HG02678 (cell line): ENCODE results near the gene ENOPH1.
A peak's percentile ranks its signal among the peaks of the same experiment; 100 is the strongest.

Experiments
- ATAC-seq: cut with Tn5 transposase; IDR thresholded peaks from one replicate; pipeline ENCODE4 v1.9.1; 2021; ENCODE audit warnings: mild to moderate bottlenecking, moderate library complexity; ENCODE audit not compliant: unreplicated experiment

The ENOPH1 gene

GRCh38 chr4:82425478-82425877 is 4.9 kb upstream of the ENOPH1 start:
- ATAC-seq, result no peak

- no peak for ATAC-seq
These were observed 1.8 kb upstream of the ENOPH1 start for GRCh38 chr4:82428526-82428968.

DNA sequence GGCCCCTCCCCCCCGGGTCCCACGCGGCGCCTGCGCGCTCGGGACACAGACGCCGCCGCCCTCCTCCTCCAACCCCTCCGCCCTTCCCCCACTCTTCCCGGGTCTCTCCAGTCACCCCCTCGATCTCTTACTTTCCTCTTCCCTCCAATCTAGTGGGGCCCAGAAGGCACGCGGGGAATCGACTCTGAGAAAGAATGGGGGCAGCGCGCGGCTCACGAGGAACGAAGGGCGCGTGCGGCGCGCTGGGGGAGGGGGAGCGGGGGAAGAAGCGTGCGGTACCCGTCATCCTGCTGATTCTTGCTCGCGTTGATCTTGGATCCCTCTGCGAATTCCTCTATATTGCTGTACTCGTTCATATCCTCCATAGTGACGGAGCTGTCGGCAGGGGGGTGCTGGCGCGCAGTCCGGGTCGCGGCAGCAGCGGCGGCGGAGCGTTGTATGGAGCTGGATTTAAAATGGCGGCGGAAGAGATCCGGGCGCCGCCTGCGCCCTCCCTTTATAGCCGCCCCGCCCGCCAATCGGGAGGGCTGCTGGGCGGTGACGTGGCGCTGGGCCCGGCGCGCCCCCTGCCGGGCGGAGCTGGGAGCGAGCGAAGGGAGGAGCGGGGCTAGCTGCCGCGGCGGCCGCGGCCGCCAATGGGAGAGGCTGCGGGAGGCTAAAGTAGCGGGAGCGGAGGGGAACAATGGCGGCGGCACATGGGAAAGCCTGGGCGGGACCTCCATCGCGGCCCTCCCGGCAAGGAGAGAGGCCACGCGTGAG is 1.2 kb upstream of the ENOPH1 start:
- peak; percentile 56 for ATAC-seq

- ATAC-seq, result peak; percentile 11
These were observed 630 bp upstream of the ENOPH1 start for GRCh38 chr4:82429728-82430192.

DNA sequence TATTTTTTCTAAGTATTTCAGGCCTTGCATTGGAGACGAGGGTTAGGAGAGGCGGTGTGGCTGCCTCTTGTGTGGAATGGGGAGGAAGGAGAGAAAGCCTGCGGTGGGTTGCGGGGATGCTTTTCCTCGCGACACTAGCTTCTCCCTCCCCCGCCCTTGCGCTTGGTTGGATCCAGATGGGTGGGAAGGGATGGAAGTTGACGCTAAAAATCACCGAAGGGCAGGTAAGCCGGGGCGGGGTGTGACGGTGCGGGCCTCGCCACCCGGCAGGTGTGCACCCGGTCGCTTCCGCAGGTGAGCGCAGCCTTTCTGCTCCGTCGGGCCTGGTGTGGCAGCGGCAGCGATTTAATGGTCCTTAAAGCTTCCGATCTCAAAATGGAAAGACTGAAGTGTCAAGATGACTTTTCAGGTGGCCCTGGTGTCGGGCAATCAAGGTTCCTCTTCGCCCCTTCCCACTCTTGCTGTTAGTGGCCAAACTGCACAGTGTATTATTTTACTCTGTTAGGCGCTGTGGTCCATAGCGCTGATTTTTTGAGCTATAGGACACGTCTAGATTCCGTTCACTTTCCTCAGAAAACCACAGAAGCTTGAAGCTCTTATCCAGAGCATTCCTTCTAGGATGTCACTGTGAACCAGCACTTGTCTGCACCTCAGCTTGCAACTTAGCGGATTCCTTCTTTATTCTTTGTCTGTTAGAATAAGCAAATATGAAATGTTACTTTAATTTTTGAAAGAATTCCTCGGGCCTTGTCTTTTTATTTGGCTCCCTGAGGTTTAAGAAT is 765 bp downstream of the ENOPH1 start:
- ATAC-seq, result no peak

- no peak for ATAC-seq
These were observed 1.4 kb downstream of the ENOPH1 start for GRCh38 chr4:82431831-82432230.

- no peak for ATAC-seq
These were observed 2.2 kb downstream of the ENOPH1 start for GRCh38 chr4:82432596-82432995.

- ATAC-seq, result no peak
These were observed 3.4 kb downstream of the ENOPH1 start for GRCh38 chr4:82433791-82434190.

DNA sequence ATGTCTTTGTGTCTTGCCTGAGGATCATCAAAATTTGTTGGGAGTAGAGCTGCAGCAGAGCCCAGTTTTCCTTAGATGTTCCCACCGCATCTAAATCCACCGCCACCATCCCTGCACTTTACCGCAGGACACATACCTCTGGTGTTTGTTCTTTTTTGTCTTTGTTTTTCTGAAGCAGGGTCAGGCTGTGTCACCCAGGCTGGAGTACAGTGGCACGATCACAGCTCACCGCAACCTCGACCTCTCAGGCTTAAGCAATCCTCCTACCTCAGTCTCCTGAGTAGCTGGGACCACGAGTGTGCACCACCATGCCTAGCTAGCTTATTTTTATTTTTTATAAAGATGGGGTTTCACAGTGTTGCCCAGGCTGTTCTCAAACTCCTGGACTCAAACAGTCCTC is 4.6 kb downstream of the ENOPH1 start:
- no peak for ATAC-seq

DNA sequence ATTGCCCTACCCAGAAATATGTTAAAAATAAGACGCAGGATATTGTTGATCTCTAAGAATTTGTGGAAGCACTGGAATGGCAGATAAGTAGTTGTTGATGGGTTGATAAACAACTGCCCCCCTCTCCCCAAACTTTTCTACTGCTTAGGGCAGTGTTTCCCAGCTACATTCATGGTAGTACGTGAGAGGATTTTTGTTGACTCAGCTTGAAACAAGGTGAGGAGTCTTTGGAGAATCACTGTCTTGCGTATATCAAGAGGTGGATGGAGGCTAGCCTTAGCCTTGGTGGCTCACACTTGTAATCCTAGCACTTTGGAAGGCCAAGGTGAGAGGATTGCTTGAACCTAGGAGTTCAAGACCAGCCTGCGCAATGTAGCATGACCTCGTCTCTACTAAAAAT is 5.7 kb downstream of the ENOPH1 start:
- no peak for ATAC-seq

DNA sequence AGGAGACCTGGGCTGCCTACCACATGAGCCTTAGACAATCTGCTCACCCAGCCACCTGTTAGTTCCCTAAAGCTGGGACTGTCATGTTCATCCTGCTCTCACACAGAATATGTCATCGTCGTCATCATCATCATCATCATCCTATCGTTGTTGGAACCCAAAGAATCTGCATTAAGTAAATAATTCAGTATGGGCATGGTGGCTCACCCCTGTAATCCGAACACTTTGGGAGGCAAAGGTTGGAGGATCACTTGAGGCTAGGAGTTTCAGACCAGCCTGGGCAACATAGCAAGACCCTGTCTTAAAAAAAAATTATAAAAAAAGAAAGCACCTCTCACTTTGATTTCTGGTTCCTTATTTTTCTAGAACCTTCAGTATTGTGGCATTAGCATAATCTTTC is 6.4 kb downstream of the ENOPH1 start:
- ATAC-seq, result no peak

- ATAC-seq, result no peak
These were observed 7.1 kb downstream of the ENOPH1 start for GRCh38 chr4:82437285-82438005.

GRCh38 chr4:82439088-82439487 is 8.7 kb downstream of the ENOPH1 start:
- no peak for ATAC-seq

DNA sequence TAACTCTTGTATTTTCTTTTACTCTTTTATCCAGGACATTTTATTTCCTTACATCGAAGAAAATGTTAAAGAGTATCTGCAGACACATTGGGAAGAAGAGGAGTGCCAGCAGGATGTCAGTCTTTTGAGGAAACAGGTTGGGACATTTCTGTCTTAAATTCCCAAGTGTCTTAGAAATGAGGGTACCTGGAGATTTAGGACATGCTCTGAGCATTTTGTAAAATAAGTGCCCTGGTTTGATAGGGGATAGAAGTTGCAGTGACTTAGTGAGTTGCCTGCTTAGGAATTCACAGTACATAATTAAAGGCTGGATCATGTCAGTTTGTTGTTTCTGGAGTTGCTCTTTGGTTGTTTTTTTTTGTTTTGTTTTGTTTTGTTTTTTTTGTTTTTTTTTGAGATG is 17.5 kb downstream of the ENOPH1 start:
- no peak for ATAC-seq

DNA sequence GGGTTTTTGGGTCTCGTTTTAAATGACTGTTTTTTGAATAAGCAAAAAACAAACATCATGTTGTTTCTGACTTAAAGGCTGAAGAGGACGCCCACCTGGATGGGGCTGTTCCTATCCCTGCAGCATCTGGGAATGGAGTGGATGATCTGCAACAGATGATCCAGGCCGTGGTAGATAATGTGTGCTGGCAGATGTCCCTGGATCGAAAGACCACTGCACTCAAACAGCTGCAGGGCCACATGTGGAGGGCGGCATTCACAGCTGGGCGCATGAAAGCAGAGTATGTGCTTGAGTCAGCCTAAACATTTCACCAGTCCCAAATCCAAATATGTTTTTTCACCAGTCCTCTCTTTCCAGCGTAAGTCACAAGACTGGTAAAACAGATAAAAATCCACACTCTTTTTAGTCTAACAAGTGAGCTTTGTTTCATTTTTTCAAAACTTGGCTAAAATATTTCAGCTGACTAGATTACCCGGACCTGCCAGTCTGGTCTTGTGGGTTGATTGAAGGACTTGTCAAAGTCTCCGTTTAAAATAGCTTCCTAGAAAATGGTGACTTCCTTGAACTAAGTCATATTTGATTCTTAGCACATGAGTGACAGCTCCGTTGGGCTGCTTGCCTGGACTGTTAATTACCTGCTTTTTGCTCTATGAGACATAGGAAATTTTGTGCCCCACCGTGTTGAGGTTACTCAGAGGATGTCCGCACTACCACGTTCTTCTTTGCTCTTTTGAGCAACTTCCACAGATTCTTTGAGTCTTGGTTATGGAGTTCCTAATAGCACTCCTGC is 20.8 kb downstream of the ENOPH1 start:
- no peak for ATAC-seq

- no peak for ATAC-seq
These were observed 21.6 kb downstream of the ENOPH1 start for GRCh38 chr4:82452026-82452425.

DNA sequence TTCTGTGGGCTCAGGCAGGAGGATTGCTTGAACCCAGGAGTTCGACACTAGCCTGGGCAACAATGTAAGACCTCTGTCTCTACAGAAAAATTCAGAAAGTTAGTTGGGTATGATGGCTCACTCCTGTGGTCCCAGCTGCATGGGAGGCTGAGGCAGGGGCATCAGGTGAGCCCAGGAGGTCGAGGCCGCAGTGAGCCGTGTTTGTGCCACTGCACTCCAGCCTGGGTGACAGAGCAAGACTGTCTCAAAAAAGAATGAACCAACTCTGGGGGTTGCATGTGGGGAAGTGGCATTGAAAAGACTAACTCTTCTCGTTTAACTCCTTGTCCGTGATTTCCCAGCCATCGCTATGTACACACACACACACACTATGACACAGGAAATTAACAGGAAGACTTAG is 26.9 kb downstream of the ENOPH1 start:
- ATAC-seq, result no peak

DNA sequence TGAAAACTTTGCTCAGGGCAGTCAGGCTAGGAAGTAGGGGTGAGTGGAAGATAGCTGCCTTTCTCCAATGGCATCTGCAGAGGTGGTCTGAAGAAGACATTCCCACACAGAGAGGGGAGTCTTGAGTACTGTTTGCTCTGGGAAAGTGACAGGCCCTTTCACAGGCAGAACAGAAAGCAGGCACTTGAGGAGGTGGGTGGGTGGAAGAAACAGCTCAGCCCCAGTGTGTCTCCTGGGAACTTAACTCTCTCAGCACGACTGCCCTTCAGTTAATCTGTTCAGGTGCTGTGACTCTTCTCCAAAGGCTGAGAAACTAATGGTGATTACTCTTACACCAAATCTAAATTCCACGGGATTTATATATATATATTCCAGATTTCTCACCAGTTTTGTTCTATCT is 28.3 kb downstream of the ENOPH1 start:
- ATAC-seq, result no peak

DNA sequence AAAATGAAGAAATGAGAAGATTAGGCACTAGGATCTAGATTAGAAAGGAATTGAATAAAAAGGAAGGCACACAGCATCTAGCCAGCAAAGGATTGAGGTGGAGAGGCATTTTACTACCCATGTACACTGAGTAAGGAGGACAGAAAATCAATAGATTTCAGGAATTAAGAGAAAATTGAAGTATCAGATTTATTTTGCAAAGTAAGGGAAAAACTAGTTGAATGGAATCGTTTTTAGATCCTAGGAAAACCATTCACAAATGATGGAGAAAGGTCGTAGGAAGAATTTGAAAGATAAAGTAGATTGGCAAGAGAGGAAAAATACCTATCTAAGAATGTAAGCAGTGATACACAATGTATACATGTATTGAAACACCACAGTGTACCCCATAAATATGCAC is 31.3 kb downstream of the ENOPH1 start:
- ATAC-seq, result no peak

GRCh38 chr4:82462415-82462831 is 32.0 kb downstream of the ENOPH1 start:
- peak; percentile 86 for ATAC-seq

DNA sequence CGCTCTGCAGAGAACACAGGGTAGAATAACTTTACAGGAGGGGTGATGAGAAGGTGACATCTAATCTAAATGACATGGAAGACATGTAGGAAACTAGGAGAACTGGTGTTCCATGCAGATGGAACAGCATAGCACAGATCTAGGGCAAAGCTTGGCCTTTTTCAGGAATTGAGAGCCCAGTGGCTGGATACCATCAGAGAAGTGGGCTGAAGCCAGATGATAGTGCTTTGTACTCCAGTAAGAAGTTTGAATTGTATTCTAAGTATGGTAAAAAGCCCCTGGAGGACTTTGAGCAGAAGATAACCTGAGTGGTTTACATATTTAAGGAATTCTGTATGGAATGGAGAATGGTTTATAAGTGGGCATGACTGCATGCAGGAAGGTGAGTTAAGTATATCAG is 32.8 kb downstream of the ENOPH1 start:
- no peak for ATAC-seq
